Upper lobe of left lung (tissue), 4 donors: ENCODE measurements around the gene SYNM.

Source experiments
- CTCF ChIP-seq, 6 experiments: fragments of 450-650 bp in 4 of 6; fragments of 200-600 bp in 2 of 6; sonication (generic) in 2 of 6; IDR thresholded peaks; one replicate each; pipeline ENCODE4 v1.5.1; 2016 to 2019; ENCODE audit warnings: antibody characterized with exemption in 6 of 6
- EP300 ChIP-seq, 4 donors: sonication (generic); formaldehyde crosslinking; IDR thresholded peaks; one replicate each; pipeline ENCODE4 v1.5.1; 2017; ENCODE audit warnings: antibody characterized with exemption in 4 of 4, control low read depth in 2 of 4
- POLR2A ChIP-seq, 4 donors: fragments of 450-650 bp; IDR thresholded peaks; one replicate each; pipeline ENCODE4 v1.5.1; 2016 to 2017; ENCODE audit warnings: antibody characterized with exemption in 4 of 4, mild to moderate bottlenecking in 2 of 4
- POLR2AphosphoS5 ChIP-seq, 2 donors: sonication (generic); formaldehyde crosslinking; IDR thresholded peaks; one replicate each; pipeline ENCODE4 v1.5.1; 2017; ENCODE audit warnings: antibody characterized with exemption in 2 of 2

- TF ChIP-seq POLR2A (IDR thresholded peaks at IDR 0.05) (no peak), CTCF (IDR thresholded peaks at IDR 0.05) (no peak), EP300 (IDR thresholded peaks at IDR 0.05) (no peak), POLR2AphosphoS5 (IDR thresholded peaks at IDR 0.05) (no peak)
Observed at GRCh38 chr15:99151156-99151555, 46.3 kb downstream of the SYNM start.
